A549 (cell line): Measurements from ENCODE around the gene ARHGEF16.

ENCODE experiments used
- CHD2 ChIP-seq: fragments of 150-350 bp; IDR thresholded peaks from 2 replicates; pipeline ENCODE4 v1.6.1; 2014; ENCODE audit warnings: low read length; ENCODE audit not compliant: partially characterized antibody
- PHF8 ChIP-seq: fragments of 200-600 bp; sonication (generic); IDR thresholded peaks from 2 replicates; pipeline ENCODE4 v1.6.1; 2016; ENCODE audit warnings: low read depth, mild to moderate bottlenecking, antibody characterized with exemption, moderate library complexity, borderline replicate concordance
- RCOR1 ChIP-seq: fragments of 150-350 bp; IDR thresholded peaks from 2 replicates; pipeline ENCODE4 v1.6.1; 2014; ENCODE audit warnings: antibody characterized with exemption, low read length, low read depth
- RFX5 ChIP-seq: fragments of 450-650 bp; IDR thresholded peaks from 2 replicates; pipeline ENCODE4 v1.7.1; 2014; ENCODE audit warnings: antibody characterized with exemption, mild to moderate bottlenecking, moderate library complexity
- TF ChIP-seq, protein P1 (sequence below): fragments of >200 bp; sonication (Bioruptor Twin); formaldehyde crosslinking; IDR thresholded peaks from 3 replicates; pipeline ENCODE4 v1.5.1; 2016

DNA sequence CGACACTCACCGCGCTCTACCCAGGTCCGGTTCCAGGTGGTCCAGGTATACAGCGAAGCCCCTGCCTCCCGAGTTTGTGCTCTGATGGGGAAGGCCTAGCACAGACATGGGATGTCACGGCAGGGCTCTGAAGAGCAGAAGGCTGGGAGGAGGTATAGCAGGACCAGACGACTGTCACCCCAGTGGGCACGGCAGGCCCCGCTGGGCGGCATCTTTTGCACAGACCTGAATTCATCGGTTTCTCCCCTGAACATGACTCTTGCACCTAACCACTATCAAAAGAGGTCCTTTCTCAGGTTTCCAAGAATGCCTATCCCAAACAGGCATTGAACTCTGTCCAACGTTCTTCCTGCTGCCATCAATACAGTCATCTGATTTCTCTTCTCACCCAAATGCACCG, 30.6 kb downstream of the ARHGEF16 start:
- TF ChIP-seq PHF8 (no peak), RCOR1 (no peak), CHD2 (no peak), RFX5 (no peak)
- TF ChIP-seq, protein P1, sequence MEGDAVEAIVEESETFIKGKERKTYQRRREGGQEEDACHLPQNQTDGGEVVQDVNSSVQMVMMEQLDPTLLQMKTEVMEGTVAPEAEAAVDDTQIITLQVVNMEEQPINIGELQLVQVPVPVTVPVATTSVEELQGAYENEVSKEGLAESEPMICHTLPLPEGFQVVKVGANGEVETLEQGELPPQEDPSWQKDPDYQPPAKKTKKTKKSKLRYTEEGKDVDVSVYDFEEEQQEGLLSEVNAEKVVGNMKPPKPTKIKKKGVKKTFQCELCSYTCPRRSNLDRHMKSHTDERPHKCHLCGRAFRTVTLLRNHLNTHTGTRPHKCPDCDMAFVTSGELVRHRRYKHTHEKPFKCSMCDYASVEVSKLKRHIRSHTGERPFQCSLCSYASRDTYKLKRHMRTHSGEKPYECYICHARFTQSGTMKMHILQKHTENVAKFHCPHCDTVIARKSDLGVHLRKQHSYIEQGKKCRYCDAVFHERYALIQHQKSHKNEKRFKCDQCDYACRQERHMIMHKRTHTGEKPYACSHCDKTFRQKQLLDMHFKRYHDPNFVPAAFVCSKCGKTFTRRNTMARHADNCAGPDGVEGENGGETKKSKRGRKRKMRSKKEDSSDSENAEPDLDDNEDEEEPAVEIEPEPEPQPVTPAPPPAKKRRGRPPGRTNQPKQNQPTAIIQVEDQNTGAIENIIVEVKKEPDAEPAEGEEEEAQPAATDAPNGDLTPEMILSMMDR = no peak
